Spleen (tissue), 7 donors: ENCODE results near the gene PLBD2.

Source experiments
- CTCF ChIP-seq, 11 experiments: fragments of 200-600 bp in 7 of 11; fragments of 450-650 bp in 4 of 11; sonication (generic) in 4 of 11; IDR thresholded peaks in 8 of 11; conservative IDR thresholded peaks in 3 of 11; 1 replicate in 7 of 11; 2 replicates in 4 of 11; pipeline versions ENCODE4 v1.4.0 to v1.8.0; 2016 to 2021; ENCODE audit warnings: antibody characterized with exemption in 11 of 11, inconsistent platforms in 4 of 11, mild to moderate bottlenecking in 1 of 11
- POLR2A ChIP-seq, 3 donors: fragments of 450-650 bp; IDR thresholded peaks; one replicate each; pipeline ENCODE4 v1.5.1; 2017; ENCODE audit warnings: antibody characterized with exemption in 3 of 3, mild to moderate bottlenecking in 1 of 3
- donor health status: DM: no; HTN: no; CAD: no; lungs with moderate emphysema.
- donor health status: DM: no; HTN: no; CAD: no.
- donor health status: DM: no; HTN: no; CAD: no.

DNA sequence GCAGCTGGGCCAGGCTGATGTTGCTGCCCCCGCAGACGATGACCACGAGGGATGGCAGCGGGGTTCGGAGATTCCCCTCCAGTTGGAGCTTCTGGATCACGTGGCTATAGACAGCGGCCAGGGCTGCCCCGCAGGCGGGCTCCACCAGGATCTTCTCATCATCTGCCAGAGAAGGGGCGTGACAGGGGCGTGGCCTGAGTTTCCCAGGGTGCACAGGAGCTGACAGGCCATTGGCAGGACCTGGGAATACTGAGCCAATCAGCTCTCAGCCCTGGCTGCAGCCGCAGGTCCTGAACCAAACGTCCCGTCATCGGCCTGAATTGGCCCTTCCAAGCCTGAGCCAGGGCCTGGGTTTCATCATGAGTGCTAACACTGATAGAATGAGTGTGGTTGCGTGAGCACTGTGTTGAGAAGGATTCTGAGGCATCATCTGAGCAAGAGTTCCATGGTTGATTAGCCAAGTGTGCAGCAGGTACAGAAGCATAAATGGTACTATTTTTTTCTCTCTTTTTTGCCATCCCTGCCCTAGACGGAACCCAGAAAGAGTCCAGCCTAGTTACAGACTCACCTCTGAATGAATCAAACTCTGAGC lies 34.7 kb downstream of the PLBD2 start:
- no peak for TF ChIP-seq CTCF (IDR thresholded peaks at IDR 0.05 in 8 of 11, conservative IDR thresholded peaks at IDR 0.05 in 3 of 11)
- no peak for TF ChIP-seq POLR2A (IDR thresholded peaks at IDR 0.05)
